SK-N-SH (cell line): ENCODE measurements around the gene PCDHGC5. TPM values are rescaled to one million over a fixed set of nuclear protein-coding genes. Genes with fewer than 3 reads are reported as not detected.

ENCODE experiments used
- CTCF ChIA-PET: fragments of 300-600, 350-600 bp; formaldehyde crosslinking; extraction: SDS; loops from one replicate; lab custom pipeline; 2021; lab: Yijun Ruan, JAX
- POLR2A ChIA-PET: fragments of 350-600 bp; sonication (Branson Sonifier 250); formaldehyde crosslinking; extraction: SDS; loops from one replicate; lab custom pipeline; 2020; ENCODE audit warnings: antibody characterized with exemption, inconsistent platforms; lab: Yijun Ruan, JAX
- DNase-seq: peaks from one replicate; pipeline ENCODE4 v3.0.0; 2012
- H2AFZ ChIP-seq: fragments of 200-600 bp; sonication (generic); 2 replicates; pipeline ENCODE4 v1.8.1; 2016; ENCODE audit warnings: antibody characterized with exemption, mild to moderate bottlenecking, low read depth
- H3F3A ChIP-seq: fragments of 200-600 bp; sonication (generic); replicated peaks from 2 replicates; pipeline ENCODE3; 2016; ENCODE audit warnings: antibody characterized with exemption, mild to moderate bottlenecking; ENCODE audit not compliant: insufficient read depth
- H3K27ac ChIP-seq, 2 experiments: fragments of 200-500 bp in 1 of 2; fragments of 200-600 bp in 1 of 2; sonication (Bioruptor generic) in 1 of 2; sonication (generic), shearing (Covaris generic) in 1 of 2; 2 replicates each; pipeline versions ENCODE4 v1.5.1 to v1.6.1; 2014 to 2016; ENCODE audit warnings: low read depth in 2 of 2, inconsistent platforms in 1 of 2, low read length in 1 of 2, mild to moderate bottlenecking in 1 of 2, mixed read lengths in 1 of 2
- H3K27me3 ChIP-seq: fragments of 200-600 bp; sonication (generic), shearing (Covaris generic); 2 replicates; pipeline ENCODE4 v1.6.1; 2016; ENCODE audit warnings: mixed run types; ENCODE audit not compliant: insufficient read depth
- H3K36me3 ChIP-seq, 2 experiments: fragments of 200-500 bp in 1 of 2; fragments of 200-600 bp in 1 of 2; sonication (Bioruptor generic) in 1 of 2; sonication (generic) in 1 of 2; replicated peaks in 1 of 2; 2 replicates each; pipeline versions ENCODE3 to v1.5.1; 2014 to 2016; ENCODE audit warnings: low read length in 1 of 2, mild to moderate bottlenecking in 1 of 2; ENCODE audit not compliant: insufficient read depth in 2 of 2, control insufficient read depth in 1 of 2
- H3K4me1 ChIP-seq, 2 experiments: fragments of 200-500 bp in 1 of 2; fragments of 200-600 bp in 1 of 2; sonication (Bioruptor generic) in 1 of 2; sonication (generic), shearing (Covaris generic) in 1 of 2; 2 replicates each; pipeline versions ENCODE4 v1.5.1 to v1.6.1; 2014 to 2016; ENCODE audit warnings: low read depth in 1 of 2, low read length in 1 of 2, mixed run types in 1 of 2; ENCODE audit not compliant: insufficient read depth in 2 of 2, control insufficient read depth in 1 of 2
- H3K4me2 ChIP-seq: fragments of 200-600 bp; sonication (generic), shearing (Covaris generic); 2 replicates; pipeline ENCODE4 v1.6.1; 2017; ENCODE audit warnings: mixed run types
- H3K4me3 ChIP-seq, 2 experiments: fragments of 200-500 bp in 1 of 2; fragments of 200-600 bp in 1 of 2; sonication (Bioruptor generic) in 1 of 2; sonication (generic), shearing (Covaris generic) in 1 of 2; 2 replicates each; pipeline versions ENCODE4 v1.5.1 to v1.8.1; 2014 to 2016; ENCODE audit warnings: low read depth in 2 of 2, inconsistent platforms in 1 of 2, low read length in 1 of 2, mild to moderate bottlenecking in 1 of 2, mixed read lengths in 1 of 2, moderate library complexity in 1 of 2
- H3K79me2 ChIP-seq: fragments of 200-600 bp; sonication (generic); 2 replicates; pipeline ENCODE4 v1.8.1; 2017; ENCODE audit warnings: mild to moderate bottlenecking; ENCODE audit not compliant: insufficient read depth
- H3K9ac ChIP-seq: fragments of 200-600 bp; sonication (generic); 2 replicates; pipeline ENCODE4 v1.6.1; 2017; ENCODE audit warnings: mixed run types
- H3K9me2 ChIP-seq: fragments of 200-600 bp; sonication (generic); 2 replicates; pipeline ENCODE4 v1.6.1; 2017; ENCODE audit warnings: mixed run types
- H3K9me3 ChIP-seq: fragments of 200-600 bp; sonication (generic); 2 replicates; pipeline ENCODE4 v1.6.1; 2017; ENCODE audit warnings: mixed run types, mild to moderate bottlenecking, moderate library complexity
- H4K20me1 ChIP-seq: fragments of 200-600 bp; sonication (generic); 2 replicates; pipeline ENCODE4 v1.6.1; 2017; ENCODE audit warnings: mild to moderate bottlenecking, mixed run types; ENCODE audit not compliant: insufficient read depth
- CHD2 ChIP-seq: fragments of 150-350 bp; IDR thresholded peaks from 2 replicates; pipeline ENCODE4 v1.6.1; 2018; ENCODE audit warnings: low read length; ENCODE audit not compliant: partially characterized antibody
- EP300 ChIP-seq, 2 experiments: IDR thresholded peaks; 2 replicates each; pipeline versions ENCODE4 v1.4.0 to v1.6.1; 2012; ENCODE audit warnings: borderline replicate concordance in 1 of 2, low read depth in 1 of 2, low read length in 1 of 2
- EZH2phosphoT487 ChIP-seq: fragments of 200-600 bp; sonication (generic); IDR thresholded peaks from 2 replicates; pipeline ENCODE4 v1.6.1; 2017; ENCODE audit warnings: low read depth, mixed run types, mild to moderate bottlenecking, antibody characterized with exemption, moderate library complexity, borderline replicate concordance
- FOXJ3 ChIP-seq: sonication (generic); formaldehyde crosslinking; IDR thresholded peaks from 2 replicates; pipeline ENCODE4 v1.5.1; 2020; ENCODE audit warnings: mild to moderate bottlenecking, missing genetic modification reagents
- GABPA ChIP-seq: IDR thresholded peaks from 2 replicates; pipeline ENCODE4 v1.4.0; 2012; ENCODE audit warnings: low read depth, mild to moderate bottlenecking
- GATA2 ChIP-seq: sonication (generic); formaldehyde crosslinking; IDR thresholded peaks from 2 replicates; pipeline ENCODE4 v1.5.0; 2020; ENCODE audit warnings: mild to moderate bottlenecking, missing genetic modification reagents
- MEF2A ChIP-seq: IDR thresholded peaks from 2 replicates; pipeline ENCODE4 v1.4.0; 2012; ENCODE audit warnings: low read depth, borderline replicate concordance
- MXI1 ChIP-seq: IDR thresholded peaks from 2 replicates; pipeline ENCODE4 v1.6.1; 2012; ENCODE audit warnings: mild to moderate bottlenecking, low read depth, low read length, improper control_type of control experiment
- POLR2AphosphoS5 ChIP-seq: IDR thresholded peaks from 2 replicates; pipeline ENCODE4 v1.6.1; 2012; ENCODE audit warnings: low read depth, low read length
- RAD21 ChIP-seq: IDR thresholded peaks from 2 replicates; pipeline ENCODE4 v1.6.1; 2012; ENCODE audit warnings: mild to moderate bottlenecking, low read length
- RCOR1 ChIP-seq: fragments of 150-350 bp; IDR thresholded peaks from 2 replicates; pipeline ENCODE4 v1.6.1; 2017; ENCODE audit warnings: antibody characterized with exemption, low read length
- RXRA ChIP-seq: IDR thresholded peaks from 2 replicates; pipeline ENCODE4 v1.4.0; 2012; ENCODE audit warnings: low read depth, mild to moderate bottlenecking, borderline replicate concordance
- SIN3A ChIP-seq: IDR thresholded peaks from 2 replicates; pipeline ENCODE4 v1.6.1; 2012; ENCODE audit warnings: low read depth, mild to moderate bottlenecking, low read length, moderate library complexity, borderline replicate concordance
- TCF12 ChIP-seq: IDR thresholded peaks from 2 replicates; pipeline ENCODE4 v1.4.0; 2012
- TEAD4 ChIP-seq: IDR thresholded peaks from 2 replicates; pipeline ENCODE4 v1.4.0; 2012; ENCODE audit warnings: mild to moderate bottlenecking, borderline replicate concordance; ENCODE audit not compliant: insufficient read depth
- WGBS: methylation state at CpG from one replicate; pipeline ENCODE4 v1.1.6; 2017; ENCODE audit warnings: low lambda C conversion rate; 5-methylcytosine and 5-hydroxymethylcytosine counted together
- polyA plus RNA-seq, 3 experiments: library from polyadenylated mRNA; depleted of rRNA; stranded (reverse); fragments of >200 nt; gene quantifications; 2 replicates each; pipeline ENCODE4 v1.2.3, GENCODE V29; 2012
- TF ChIP-seq, protein P1 (sequence below): IDR thresholded peaks from 2 replicates; pipeline ENCODE4 v1.4.0; 2012; ENCODE audit warnings: low read depth
- TF ChIP-seq, protein P2 (sequence below): IDR thresholded peaks from 2 replicates; pipeline ENCODE4 v1.4.0; 2012; ENCODE audit warnings: low read depth, borderline replicate concordance
- TF ChIP-seq, protein P3 (sequence below): IDR thresholded peaks from 2 replicates; pipeline ENCODE4; 2012

PCDHGC5 gene
- polyA plus RNA-seq, 1 of the 3 experiments (the other 2 are of a cell fraction), result 2.0 TPM

DNA sequence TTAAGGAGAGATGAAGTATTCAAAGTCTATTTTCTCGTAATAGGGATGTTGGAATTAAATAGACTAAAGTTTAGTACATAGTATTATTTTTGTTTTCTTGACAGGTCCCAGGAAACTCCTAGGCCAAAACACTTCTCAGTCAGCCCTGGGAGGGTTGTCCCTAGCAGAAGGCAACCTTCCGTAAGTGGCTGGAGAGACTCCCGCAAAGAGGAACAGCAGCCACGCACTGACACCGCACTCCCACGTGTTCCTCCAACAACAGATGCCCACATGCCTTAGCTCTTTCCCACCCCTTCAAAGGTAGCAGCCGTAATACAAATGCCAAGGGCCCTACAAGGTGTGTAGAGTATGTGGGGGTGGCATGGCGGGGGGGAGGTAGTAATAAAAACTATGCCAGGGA lies 28.4 kb downstream of the PCDHGC5 start:
- TF ChIP-seq MEF2A (no peak), TEAD4 (no peak), EP300 (IDR thresholded peaks at IDR 0.05; ENCODE audit: borderline replicate concordance in 1 of 2, low read depth in 1 of 2, low read length in 1 of 2) (no peak)
- TF ChIP-seq, protein P1, sequence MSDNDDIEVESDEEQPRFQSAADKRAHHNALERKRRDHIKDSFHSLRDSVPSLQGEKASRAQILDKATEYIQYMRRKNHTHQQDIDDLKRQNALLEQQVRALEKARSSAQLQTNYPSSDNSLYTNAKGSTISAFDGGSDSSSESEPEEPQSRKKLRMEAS, result no peak
- peaks cover 57% of the 10 kb centered on the region for H3F3A ChIP-seq
- H3K79me2 ChIP-seq, result peaks cover 11% of the 10 kb centered on the region; the same call in 1 of the 2 replicates
- no peaks in the 10 kb centered on the region for H4K20me1 ChIP-seq
- H3K4me1 ChIP-seq, result peaks cover 66 to 78% of the 10 kb centered on the region in 2 experiments
- no peak overlapping the region for H3K4me3 ChIP-seq
- H3K9ac ChIP-seq, result no peak overlapping the region
- DNase-seq, result no peak
- no peaks in the 10 kb centered on the region for H3K27me3 ChIP-seq
- no peaks in the 10 kb centered on the region for H3K9me2 ChIP-seq
- no peak overlapping the region for H3K4me2 ChIP-seq
- no peaks in the 10 kb centered on the region for H3K9me3 ChIP-seq
- peak overlapping the region; percentile 99 to 100; a peak in 3 of 4 replicates for H3K27ac ChIP-seq
- no peak overlapping the region for H2AFZ ChIP-seq
- 93% methylated on average over 8 of the region's 8 CpGs for WGBS
- peaks cover 21 to 30% of the 10 kb centered on the region in 2 experiments for H3K36me3 ChIP-seq
- CTCF ChIA-PET, result interaction anchor here (0.6 to 10.1 kb wide), 13 partner anchors 6 to 1138 kb away, joined by 3 to 113 read pairs (median 4); partner anchors contain the start of genes PCDHB4, PCDHGA10, PCDHGC3 and PCDHGC4
- POLR2A ChIA-PET, result interaction anchor here (1.5 kb wide), 1 partner anchor 9 kb away, joined by 13 read pairs; no protein-coding TSS in a partner anchor

- Histone ChIP-seq H4K20me1 (no peaks in the 10 kb centered on the region), H3K27me3 (no peaks in the 10 kb centered on the region), H3K4me2 (0 out of 2 replicates have a peak overlapping the region, but pooled peaks have one; percentile 22), H3K4me1 (peaks cover 59 to 78% of the 10 kb centered on the region in 2 experiments), H2AFZ (no peak overlapping the region), H3K4me3 (no peak overlapping the region), H3K9me3 (no peaks in the 10 kb centered on the region), H3K9ac (no peak overlapping the region), H3K9me2 (no peaks in the 10 kb centered on the region), H3K79me2 (peaks cover 10% of the 10 kb centered on the region), H3K36me3 (peaks cover 22 to 28% of the 10 kb centered on the region in 2 experiments), H3F3A (peaks cover 57% of the 10 kb centered on the region), H3K27ac (peak overlapping the region; percentile 99 to 100)
- DNase-seq, result peak; percentile 62
- CTCF ChIA-PET, result interaction anchor here (0.6 to 10.1 kb wide), 12 partner anchors 9 to 1137 kb away, joined by 3 to 113 read pairs (median 4); partner anchors contain the start of genes PCDHGA10, PCDHGB7, PCDHGC3 and PCDHGC4
- 74% methylated on average over 10 of the region's 11 CpGs for WGBS
- no peak for TF ChIP-seq TCF12
- TF ChIP-seq EZH2phosphoT487, result no peak
- TF ChIP-seq MXI1, result peak; percentile 75; the same call in 1 of the 2 replicates
- TF ChIP-seq GABPA, result no peak
- TF ChIP-seq FOXJ3, result peak; percentile 84
- TF ChIP-seq, protein P2, sequence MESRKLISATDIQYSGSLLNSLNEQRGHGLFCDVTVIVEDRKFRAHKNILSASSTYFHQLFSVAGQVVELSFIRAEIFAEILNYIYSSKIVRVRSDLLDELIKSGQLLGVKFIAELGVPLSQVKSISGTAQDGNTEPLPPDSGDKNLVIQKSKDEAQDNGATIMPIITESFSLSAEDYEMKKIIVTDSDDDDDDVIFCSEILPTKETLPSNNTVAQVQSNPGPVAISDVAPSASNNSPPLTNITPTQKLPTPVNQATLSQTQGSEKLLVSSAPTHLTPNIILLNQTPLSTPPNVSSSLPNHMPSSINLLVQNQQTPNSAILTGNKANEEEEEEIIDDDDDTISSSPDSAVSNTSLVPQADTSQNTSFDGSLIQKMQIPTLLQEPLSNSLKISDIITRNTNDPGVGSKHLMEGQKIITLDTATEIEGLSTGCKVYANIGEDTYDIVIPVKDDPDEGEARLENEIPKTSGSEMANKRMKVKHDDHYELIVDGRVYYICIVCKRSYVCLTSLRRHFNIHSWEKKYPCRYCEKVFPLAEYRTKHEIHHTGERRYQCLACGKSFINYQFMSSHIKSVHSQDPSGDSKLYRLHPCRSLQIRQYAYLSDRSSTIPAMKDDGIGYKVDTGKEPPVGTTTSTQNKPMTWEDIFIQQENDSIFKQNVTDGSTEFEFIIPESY, result no peak
- TF ChIP-seq RCOR1, result peak; percentile 66
- TF ChIP-seq, protein P3, sequence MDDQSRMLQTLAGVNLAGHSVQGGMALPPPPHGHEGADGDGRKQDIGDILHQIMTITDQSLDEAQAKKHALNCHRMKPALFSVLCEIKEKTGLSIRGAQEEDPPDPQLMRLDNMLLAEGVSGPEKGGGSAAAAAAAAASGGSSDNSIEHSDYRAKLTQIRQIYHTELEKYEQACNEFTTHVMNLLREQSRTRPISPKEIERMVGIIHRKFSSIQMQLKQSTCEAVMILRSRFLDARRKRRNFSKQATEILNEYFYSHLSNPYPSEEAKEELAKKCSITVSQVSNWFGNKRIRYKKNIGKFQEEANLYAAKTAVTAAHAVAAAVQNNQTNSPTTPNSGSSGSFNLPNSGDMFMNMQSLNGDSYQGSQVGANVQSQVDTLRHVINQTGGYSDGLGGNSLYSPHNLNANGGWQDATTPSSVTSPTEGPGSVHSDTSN, result no peak
- TF ChIP-seq EP300 (IDR thresholded peaks at IDR 0.05; ENCODE audit: borderline replicate concordance in 1 of 2, low read depth in 1 of 2, low read length in 1 of 2), result peak in 1 of 2 experiments; percentile 81; a peak in 2 of 4 replicates
- no peak for TF ChIP-seq SIN3A
- TF ChIP-seq GATA2 (CRISPR knock-in tag), result no peak; the same call in 1 of the 2 replicates
- TF ChIP-seq CHD2, result peak; percentile 71
- peak; percentile 0; the same call in 1 of the 2 replicates for TF ChIP-seq RAD21
- no peak for TF ChIP-seq RXRA
- TF ChIP-seq POLR2AphosphoS5, result no peak
- POLR2A ChIA-PET, result interaction anchor here (0.6 to 1.5 kb wide), 2 partner anchors 10 kb away, joined by 3 to 13 read pairs; no protein-coding TSS in a partner anchor
Measured at GRCh38 chr5:141517880-141518617, 29.2 kb downstream of the PCDHGC5 start.
